ENCODE data around the gene CDKN1A.

The CDKN1A gene

DNA sequence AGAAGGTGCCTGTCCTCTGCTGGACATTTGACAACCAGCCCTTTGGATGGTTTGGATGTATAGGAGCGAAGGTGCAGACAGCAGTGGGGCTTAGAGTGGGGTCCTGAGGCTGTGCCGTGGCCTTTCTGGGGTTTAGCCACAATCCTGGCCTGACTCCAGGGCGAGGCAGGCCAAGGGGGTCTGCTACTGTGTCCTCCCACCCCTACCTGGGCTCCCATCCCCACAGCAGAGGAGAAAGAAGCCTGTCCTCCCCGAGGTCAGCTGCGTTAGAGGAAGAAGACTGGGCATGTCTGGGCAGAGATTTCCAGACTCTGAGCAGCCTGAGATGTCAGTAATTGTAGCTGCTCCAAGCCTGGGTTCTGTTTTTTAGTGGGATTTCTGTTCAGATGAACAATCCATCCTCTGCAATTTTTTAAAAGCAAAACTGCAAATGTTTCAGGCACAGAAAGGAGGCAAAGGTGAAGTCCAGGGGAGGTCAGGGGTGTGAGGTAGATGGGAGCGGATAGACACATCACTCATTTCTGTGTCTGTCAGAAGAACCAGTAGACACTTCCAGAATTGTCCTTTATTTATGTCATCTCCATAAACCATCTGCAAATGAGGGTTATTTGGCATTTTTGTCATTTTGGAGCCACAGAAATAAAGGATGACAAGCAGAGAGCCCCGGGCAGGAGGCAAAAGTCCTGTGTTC lies 1.3 kb upstream of the CDKN1A start:
- DNase-seq (ENCODE audit: low read depth), result peak; percentile 44

DNA sequence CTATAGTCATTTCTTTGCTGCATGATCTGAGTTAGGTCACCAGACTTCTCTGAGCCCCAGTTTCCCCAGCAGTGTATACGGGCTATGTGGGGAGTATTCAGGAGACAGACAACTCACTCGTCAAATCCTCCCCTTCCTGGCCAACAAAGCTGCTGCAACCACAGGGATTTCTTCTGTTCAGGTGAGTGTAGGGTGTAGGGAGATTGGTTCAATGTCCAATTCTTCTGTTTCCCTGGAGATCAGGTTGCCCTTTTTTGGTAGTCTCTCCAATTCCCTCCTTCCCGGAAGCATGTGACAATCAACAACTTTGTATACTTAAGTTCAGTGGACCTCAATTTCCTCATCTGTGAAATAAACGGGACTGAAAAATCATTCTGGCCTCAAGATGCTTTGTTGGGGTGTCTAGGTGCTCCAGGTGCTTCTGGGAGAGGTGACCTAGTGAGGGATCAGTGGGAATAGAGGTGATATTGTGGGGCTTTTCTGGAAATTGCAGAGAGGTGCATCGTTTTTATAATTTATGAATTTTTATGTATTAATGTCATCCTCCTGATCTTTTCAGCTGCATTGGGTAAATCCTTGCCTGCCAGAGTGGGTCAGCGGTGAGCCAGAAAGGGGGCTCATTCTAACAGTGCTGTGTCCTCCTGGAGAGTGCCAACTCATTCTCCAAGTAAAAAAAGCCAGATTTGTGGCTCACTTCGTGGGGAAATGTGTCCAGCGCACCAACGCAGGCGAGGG lies 594 bp upstream of the CDKN1A start:
- DNase-seq (ENCODE audit: low read depth), result no peak

DNA sequence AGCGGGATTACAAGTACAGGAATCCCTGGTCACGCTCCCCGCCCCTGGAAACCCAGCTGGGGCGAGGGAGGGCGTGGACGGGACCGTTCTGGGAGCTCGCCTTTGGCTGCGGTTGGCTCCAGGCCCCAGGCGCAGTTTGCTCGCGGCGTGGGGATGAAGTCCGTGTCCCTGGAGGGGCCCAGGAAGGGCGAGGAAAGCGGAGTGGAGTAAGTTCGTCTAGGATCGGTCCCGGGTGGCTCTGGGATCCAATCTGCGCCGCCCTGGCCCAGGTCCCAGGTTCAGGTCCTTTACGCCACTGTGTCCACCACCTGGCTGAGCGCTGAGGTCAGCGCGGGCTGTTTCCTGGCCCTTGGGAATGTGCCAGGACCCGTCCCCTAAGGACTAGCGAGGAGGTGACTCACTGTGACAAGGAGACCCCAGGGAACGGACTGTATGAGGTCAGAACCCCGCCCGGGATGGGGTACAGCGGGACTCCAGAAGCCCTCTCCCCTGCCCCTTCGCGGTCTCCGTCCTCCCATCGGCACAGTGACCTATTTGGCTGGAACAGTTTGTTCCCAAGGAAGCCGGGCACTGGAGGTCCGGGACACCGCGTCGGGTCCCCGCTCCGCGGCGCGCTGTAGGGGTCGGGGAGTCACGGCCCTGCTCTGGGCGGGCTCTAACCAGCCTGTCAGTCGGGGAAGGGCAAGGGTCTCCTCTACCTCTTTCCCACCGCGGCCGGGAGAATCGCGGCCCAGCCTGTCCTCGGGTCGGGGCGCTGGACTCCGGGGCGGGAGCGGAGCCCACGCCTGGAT lies 724 bp downstream of the CDKN1A start:
- peak; percentile 64 for DNase-seq (ENCODE audit: low read depth)

DNA sequence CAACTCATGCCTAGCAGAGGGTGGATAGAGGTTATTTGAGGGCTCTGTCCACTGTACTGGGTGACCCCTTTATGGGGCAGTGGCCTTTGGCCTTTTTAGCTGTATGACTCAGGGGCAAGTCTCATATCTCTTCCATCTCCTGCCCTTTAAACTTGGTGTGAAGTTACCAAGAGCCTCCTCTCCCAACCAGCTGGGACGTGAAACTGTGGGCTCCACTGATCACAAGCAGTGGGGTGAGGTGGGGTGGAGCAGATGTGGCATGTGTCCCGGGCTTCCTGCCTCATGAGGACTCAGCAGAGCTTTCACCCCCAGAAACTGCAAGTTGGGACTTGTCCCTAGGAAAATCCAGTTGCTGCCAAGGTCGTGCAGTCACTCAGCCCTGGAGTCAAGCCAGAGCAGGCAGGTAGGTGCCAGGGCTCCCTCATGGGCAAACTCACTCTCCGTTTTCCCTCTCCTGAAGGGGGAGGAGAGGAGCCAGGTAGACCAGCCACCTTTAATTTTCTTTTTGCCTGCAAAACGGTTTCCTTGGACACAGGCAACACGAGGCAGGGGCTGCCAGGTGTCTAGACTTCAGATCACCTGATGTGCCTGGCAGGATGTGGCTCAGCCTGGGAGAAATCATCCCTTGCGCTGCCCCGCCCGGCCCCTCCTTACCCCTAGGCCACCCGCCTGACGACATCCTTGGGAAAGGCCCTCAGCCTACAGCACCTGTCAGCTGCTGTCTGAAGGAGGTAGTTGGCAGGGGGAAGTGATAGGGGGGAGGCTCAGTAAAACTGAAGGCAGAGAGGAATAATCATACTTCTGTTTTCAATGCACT lies 4.0 kb downstream of the CDKN1A start:
- DNase-seq (ENCODE audit: low read depth), result peak; percentile 47

DNA sequence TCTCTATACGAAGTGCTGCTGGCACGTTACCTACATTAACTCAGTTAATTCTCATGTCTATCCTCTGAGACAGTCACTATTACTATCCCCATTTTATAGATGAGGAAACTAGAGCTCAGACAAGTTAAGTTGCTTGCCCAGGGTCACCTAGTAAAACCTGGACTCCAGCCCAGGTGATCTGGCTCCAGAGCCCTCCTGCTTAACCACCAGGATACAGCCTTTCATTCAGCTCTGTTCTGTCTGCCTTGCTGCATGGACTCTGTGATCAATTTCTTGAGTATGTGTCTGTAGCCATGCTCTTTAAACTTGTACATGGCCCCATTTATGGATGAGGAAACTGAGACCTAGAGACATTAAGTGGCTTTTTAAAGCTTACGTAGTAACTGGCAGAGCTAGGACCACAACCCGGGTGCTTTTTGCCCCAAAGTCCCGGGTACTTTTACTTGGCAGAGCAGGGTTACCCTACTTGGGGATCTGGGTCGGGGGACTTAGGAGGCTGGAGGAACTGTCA lies 4.7 kb downstream of the CDKN1A start:
- no peak for DNase-seq (ENCODE audit: low read depth)

DNA sequence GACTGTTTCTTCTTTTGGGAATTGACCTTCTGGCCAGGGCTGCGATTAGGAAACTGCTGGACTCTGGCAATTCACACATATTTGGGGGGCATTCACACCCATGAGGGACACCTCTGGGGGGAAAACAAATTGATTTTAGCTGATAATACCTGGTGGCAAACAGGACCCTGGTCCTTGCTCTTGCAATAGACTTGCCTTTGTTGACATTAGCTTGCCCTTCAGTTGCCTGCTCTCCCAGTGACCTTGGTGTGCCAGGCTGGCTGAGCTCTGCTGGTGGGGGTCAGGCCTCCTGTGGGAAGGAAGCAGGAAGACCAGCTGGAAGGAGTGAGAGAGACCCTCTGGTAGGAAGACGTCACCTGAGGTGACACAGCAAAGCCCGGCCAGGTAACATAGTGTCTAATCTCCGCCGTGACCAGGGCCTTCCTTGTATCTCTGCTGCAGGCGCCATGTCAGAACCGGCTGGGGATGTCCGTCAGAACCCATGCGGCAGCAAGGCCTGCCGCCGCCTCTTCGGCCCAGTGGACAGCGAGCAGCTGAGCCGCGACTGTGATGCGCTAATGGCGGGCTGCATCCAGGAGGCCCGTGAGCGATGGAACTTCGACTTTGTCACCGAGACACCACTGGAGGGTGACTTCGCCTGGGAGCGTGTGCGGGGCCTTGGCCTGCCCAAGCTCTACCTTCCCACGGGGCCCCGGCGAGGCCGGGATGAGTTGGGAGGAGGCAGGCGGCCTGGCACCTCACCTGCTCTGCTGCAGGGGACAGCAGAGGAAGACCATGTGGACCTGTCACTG lies 5.3 kb downstream of the CDKN1A start:
- no peak for DNase-seq (ENCODE audit: low read depth)

DNA sequence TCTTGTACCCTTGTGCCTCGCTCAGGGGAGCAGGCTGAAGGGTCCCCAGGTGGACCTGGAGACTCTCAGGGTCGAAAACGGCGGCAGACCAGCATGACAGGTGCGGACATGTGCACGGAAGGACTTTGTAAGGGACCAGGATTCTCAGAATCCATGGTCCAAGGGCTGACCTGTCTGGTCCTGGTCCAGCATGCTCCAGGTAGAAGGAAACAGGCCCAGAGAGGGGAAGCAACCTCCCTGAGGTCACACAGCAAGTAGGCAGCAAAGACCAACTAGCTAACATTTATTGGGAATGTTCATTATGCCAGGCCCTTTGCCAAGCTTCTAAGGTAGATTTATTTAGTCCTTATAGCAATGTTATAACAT lies 5.9 kb downstream of the CDKN1A start:
- DNase-seq (ENCODE audit: low read depth), result no peak

DNA sequence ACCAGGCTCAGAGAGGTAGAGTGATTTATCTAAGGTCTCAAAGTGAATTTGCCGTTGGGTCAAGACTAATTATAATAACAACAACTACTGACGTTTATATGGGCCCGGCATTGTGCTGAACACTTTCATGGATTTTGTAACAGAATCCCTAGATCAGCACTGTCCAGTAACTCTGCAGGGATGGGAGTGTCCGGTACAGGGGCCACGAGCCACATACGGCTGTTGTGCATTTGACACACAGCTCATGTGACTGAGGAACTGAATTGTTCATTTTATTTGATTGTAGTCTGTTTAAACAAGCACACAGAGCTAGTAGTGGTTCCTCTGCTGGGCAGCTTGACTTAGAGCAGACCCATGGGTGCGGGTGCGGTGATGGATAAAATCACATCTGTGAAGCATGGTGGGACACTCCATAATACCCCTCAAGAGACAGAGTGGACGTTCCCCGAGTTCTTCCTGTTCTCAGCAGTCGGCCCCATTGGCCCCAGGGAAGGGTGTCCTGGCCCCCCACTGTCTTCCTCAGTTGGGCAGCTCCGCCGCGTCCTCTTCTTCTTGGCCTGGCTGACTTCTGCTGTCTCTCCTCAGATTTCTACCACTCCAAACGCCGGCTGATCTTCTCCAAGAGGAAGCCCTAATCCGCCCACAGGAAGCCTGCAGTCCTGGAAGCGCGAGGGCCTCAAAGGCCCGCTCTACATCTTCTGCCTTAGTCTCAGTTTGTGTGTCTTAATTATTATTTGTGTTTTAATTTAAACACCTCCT lies 6.8 kb downstream of the CDKN1A start:
- no peak for DNase-seq (ENCODE audit: low read depth)

DNA sequence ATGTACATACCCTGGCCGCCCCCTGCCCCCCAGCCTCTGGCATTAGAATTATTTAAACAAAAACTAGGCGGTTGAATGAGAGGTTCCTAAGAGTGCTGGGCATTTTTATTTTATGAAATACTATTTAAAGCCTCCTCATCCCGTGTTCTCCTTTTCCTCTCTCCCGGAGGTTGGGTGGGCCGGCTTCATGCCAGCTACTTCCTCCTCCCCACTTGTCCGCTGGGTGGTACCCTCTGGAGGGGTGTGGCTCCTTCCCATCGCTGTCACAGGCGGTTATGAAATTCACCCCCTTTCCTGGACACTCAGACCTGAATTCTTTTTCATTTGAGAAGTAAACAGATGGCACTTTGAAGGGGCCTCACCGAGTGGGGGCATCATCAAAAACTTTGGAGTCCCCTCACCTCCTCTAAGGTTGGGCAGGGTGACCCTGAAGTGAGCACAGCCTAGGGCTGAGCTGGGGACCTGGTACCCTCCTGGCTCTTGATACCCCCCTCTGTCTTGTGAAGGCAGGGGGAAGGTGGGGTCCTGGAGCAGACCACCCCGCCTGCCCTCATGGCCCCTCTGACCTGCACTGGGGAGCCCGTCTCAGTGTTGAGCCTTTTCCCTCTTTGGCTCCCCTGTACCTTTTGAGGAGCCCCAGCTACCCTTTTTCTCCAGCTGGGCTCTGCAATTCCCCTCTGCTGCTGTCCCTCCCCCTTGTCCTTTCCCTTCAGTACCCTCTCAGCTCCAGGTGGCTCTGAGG lies 7.6 kb downstream of the CDKN1A start:
- no peak for DNase-seq (ENCODE audit: low read depth)

DNA sequence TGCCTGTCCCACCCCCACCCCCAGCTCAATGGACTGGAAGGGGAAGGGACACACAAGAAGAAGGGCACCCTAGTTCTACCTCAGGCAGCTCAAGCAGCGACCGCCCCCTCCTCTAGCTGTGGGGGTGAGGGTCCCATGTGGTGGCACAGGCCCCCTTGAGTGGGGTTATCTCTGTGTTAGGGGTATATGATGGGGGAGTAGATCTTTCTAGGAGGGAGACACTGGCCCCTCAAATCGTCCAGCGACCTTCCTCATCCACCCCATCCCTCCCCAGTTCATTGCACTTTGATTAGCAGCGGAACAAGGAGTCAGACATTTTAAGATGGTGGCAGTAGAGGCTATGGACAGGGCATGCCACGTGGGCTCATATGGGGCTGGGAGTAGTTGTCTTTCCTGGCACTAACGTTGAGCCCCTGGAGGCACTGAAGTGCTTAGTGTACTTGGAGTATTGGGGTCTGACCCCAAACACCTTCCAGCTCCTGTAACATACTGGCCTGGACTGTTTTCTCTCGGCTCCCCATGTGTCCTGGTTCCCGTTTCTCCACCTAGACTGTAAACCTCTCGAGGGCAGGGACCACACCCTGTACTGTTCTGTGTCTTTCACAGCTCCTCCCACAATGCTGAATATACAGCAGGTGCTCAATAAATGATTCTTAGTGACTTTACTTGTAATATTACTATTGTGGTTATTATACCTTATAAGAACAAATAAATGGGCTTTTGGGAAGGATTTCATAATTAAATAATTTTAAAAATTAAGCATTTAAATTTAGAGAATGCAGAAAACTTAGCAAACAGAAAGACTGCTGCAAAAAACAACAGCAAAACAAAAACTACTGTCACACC lies 8.4 kb downstream of the CDKN1A start:
- no peak for DNase-seq (ENCODE audit: low read depth)

DNA sequence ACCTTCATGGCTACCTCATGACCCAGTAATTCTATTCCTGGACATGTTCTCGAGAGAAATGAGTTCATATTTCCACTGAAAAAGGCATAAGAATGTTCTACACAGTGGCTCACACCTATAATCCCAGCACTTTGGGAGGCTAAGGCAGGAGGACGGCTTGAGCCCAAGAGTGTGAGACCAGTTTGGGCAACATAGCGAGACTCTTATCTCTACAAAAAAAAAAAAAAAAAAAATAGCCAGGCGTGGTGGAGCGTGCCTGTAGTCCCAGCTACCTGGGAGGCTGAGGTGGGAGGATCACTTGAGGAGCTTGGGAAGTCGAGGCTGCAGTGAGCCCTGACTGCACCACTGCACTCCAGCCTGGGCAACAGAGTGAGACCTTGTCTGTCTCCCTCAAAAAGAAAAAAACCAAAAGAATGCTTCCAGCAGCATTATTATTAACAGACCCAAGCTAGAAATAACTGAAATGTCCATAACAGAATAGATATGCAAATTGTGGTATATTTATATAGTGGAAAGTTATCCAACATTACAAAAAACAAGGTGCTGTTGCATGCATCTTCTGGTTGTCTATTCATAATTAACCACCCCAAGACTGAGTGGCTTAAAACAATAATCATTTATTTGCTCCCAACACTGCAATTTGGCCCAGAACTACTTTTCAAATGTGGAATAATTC lies 9.7 kb downstream of the CDKN1A start:
- no peak for DNase-seq (ENCODE audit: low read depth)

DNA sequence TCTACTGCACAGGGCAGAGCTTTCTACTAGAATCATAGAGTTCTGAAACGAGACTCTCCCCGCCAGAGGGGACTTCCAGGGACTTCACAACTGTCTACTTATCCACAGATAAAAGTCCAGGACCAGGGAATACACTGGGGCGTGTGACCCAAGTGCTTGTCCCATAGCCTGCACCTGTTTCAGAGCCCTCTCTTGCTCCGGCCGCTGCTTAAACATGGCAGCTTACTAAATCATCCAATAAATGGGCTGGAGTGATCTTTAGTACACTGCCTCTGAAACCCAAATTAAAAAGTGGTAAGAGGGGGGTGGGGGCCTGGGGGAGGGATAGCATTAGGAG lies 10.2 kb downstream of the CDKN1A start:
- peak; percentile 33 for DNase-seq (ENCODE audit: low read depth)

DNA sequence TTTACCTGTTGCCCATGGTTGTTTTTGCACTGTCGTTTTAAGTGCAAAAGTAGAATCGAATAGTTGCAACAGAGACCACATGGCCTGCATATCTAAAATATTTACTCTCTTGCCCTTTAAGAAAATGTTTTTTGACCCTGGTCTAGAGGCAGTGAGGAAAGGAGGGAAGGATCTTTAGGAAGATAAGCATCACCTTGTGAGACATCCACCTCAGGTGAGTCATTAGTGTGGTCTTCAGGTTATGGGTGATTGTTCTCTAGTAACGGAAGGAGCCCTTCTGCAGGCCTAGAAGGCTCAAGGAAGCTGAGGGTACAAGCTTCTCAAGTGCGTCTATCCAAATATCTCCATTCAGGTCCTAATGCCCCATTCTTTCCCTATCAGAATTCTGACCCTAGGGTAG lies 12.5 kb downstream of the CDKN1A start:
- DNase-seq (ENCODE audit: low read depth), result no peak

DNA sequence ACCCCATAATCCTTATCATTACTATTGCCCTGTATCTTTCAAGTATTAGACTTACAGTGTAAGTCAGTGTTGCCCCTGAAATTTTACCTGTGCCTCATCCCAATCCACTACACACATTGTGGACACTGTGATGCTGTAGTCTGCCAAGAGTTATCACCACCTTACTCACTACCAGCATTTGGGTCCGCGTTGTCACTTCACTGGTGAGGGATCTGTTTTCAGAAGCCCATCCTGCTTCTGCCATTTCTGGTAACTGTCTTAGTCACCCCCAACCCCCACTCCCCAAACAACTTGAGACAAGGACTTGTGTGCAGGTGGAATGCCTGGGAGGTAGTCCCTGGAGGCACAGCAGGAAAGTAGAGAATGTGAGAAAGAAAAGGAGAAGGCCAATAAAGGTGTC lies 13.1 kb downstream of the CDKN1A start:
- no peak for DNase-seq (ENCODE audit: low read depth)

DNA sequence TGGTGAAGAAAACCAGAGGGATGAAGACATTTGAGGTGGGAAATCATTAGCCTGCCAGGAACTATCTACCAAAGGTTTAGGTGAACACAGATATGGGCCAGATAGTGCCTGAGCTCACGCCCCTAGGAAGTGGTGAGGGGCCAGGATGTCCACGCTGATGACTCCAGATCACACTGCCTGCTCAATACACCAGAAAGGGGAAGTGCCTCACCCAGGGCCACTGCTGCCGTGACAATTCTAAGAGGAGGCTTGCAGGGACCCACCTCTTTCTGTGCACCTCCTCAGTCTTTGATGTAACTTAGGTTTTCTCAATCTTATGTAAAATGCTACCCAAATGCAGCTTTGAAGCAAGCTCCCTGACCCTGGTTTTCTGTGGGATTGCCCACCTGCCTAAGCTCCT lies 13.7 kb downstream of the CDKN1A start:
- no peak for DNase-seq (ENCODE audit: low read depth)

DNA sequence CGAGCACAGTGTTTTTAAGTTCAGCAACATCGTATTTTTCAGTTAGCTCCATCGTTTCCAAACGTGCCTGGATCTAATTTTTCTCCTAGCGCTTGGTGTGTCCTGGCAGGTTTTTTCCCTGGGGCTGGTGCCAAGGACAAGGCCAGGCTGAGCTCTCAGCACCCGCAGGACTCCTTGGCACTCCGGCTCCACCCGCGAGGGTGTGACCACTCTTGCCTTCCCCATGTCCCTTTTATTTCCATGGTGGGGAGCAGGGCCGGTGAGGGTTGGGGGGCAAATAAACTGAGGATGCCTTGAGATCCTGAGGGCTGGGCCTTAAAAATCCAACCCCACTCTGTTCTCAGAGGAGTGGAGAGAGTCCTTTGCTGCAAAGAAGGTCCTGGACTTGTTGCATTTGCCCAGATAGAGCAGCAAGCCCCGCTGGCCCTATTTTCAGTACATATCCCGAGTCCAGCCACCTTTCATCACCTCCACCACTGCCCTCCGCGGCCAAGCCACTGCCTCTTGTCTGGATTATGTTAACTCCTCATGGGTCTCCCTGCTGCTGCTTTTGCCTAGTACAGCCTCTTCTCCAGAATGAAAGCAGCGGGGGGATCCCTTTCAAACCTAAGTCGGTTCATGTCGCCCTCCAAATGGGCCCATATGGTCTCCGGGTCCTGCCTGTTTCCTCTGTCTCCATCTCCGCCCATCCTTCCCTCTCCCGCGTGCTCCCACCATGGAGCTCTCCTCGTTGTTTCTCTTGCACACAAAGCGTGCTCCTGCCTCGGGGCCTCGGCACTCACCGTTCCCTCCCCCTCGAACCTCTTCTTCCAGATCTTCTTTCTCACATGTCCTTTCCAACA lies 14.6 kb downstream of the CDKN1A start:
- peak; percentile 10 for DNase-seq (ENCODE audit: low read depth)

DNA sequence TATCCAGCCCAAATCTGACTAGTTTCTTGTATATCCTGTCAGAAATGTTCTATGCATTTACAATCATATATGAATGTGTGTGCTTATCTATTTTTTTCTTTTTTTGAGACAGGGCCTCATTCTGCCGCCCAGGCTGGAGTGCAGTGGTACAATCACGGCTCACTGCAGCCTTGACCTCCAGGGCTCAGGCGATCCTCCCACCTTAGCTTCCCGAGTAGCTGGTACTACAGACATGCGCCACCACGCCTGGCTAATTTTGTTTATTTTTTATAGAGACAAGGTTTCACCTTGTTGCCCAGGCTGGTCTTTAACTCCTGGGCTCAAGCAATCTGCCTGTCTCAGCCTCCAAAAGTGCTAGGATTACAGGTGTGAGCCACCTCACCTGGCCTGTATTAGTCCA lies 16.1 kb downstream of the CDKN1A start:
- no peak for DNase-seq (ENCODE audit: low read depth)

Data from EH (cell line).